AG04450 (cell line): Measurements from ENCODE around the gene CIB4. TPM values are rescaled to one million over a fixed set of nuclear protein-coding genes. Genes with fewer than 3 reads are reported as not detected.

Experiments used
- CTCF ChIA-PET: fragments of 300-600, 350-600 bp; formaldehyde crosslinking; extraction: SDS; loops from one replicate; lab custom pipeline; 2022; ENCODE audit warnings: antibody characterized with exemption, inconsistent platforms; lab: Charles Lee
- POLR2A ChIA-PET: fragments of 350-600 bp; formaldehyde crosslinking; extraction: SDS; loops from one replicate; lab custom pipeline; 2021; ENCODE audit warnings: antibody characterized with exemption, inconsistent platforms; lab: Yijun Ruan, JAX
- DNase-seq: peaks from one replicate; pipeline ENCODE4 v3.0.0-alpha.2; 2011; ENCODE audit warnings: low read depth, low spot score
- H3K27ac ChIP-seq: one replicate; pipeline ENCODE4 v1.5.1; 2012; ENCODE audit warnings: low read depth, low read length, control low read depth
- H3K27me3 ChIP-seq: one replicate; pipeline ENCODE4 v1.6.0; 2012; ENCODE audit warnings: low read length; ENCODE audit not compliant: control insufficient read depth, insufficient read depth
- H3K4me3 ChIP-seq: 2 replicates; pipeline ENCODE4 v1.5.1; 2011; ENCODE audit warnings: mild to moderate bottlenecking, low read depth, low read length, control low read depth
- H3K9me3 ChIP-seq: 2 replicates; pipeline ENCODE4 v1.5.1; 2012; ENCODE audit warnings: low read length; ENCODE audit not compliant: control insufficient read depth, insufficient read depth
- CTCF ChIP-seq: IDR thresholded peaks from 2 replicates; pipeline ENCODE4 v1.5.1; 2011; ENCODE audit warnings: low read depth, low read length, control low read depth, inconsistent platforms
- polyA plus RNA-seq: library from polyadenylated mRNA; depleted of rRNA; stranded (reverse); fragments of >200 nt; gene quantifications from 2 replicates; pipeline ENCODE4 v1.2.3, GENCODE V29; 2011

The CIB4 gene
- polyA plus RNA-seq, 1 experiment = not detected

- TF ChIP-seq CTCF = no peak
- no peak overlapping the region for H3K27ac ChIP-seq
- no peak overlapping the region for H3K4me3 ChIP-seq
- POLR2A ChIA-PET = no interaction called here
- no peaks in the 10 kb centered on the region; the same call in 1 of the 2 replicates for H3K9me3 ChIP-seq
- CTCF ChIA-PET = no interaction called here
- peaks cover 40% of the 10 kb centered on the region for H3K27me3 ChIP-seq
- DNase-seq = no peak
Measured at GRCh38 chr2:26535663-26536275, 105.4 kb downstream of the CIB4 start.

GRCh38 chr2:26534865-26535662 is 106.1 kb downstream of the CIB4 start:
- H3K27me3 ChIP-seq = peaks cover 35% of the 10 kb centered on the region
- no peak for TF ChIP-seq CTCF
- POLR2A ChIA-PET = no interaction called here
- H3K4me3 ChIP-seq = no peak overlapping the region
- no peak for DNase-seq
- H3K9me3 ChIP-seq = no peaks in the 10 kb centered on the region; the same call in 1 of the 2 replicates
- CTCF ChIA-PET = no interaction called here
- no peak overlapping the region for H3K27ac ChIP-seq

GRCh38 chr2:26534098-26534864 is 106.9 kb downstream of the CIB4 start:
- no peak for TF ChIP-seq CTCF
- DNase-seq = no peak
- H3K27me3 ChIP-seq = peaks cover 35% of the 10 kb centered on the region
- no peak overlapping the region for H3K4me3 ChIP-seq
- no peaks in the 10 kb centered on the region; the same call in 1 of the 2 replicates for H3K9me3 ChIP-seq
- no peak overlapping the region for H3K27ac ChIP-seq
- CTCF ChIA-PET = no interaction called here
- POLR2A ChIA-PET = no interaction called here

- POLR2A ChIA-PET = no interaction called here
- peaks cover 40% of the 10 kb centered on the region for H3K27me3 ChIP-seq
- CTCF ChIA-PET = no interaction called here
Measured at GRCh38 chr2:26533661-26534060, 107.5 kb downstream of the CIB4 start.

More at GRCh38 chr2:26533661-26534060, 107.5 kb downstream of the CIB4 start:
- H3K27ac ChIP-seq = no peak overlapping the region
- H3K4me3 ChIP-seq = no peak overlapping the region
- no peaks in the 10 kb centered on the region; the same call in 1 of the 2 replicates for H3K9me3 ChIP-seq
- no peak for TF ChIP-seq CTCF
- DNase-seq = no peak
